ENCODE results near the gene TRIM6.

GRCh38 chr11:5580577-5580976, 15.9 kb upstream of the TRIM6 start, which contains the start of gene OR52B6:
- TF ChIP-seq POLR2A (IDR thresholded peaks at IDR 0.05) (no peak), CTCF (IDR thresholded peaks at IDR 0.05) (no peak)
